GM12878 (cell line): Measurements from ENCODE around the gene ATXN1. TPM values are rescaled to one million over a fixed set of nuclear protein-coding genes. Genes with fewer than 3 reads are reported as not detected.

ENCODE experiments used
- ATAC-seq: fragments of 200-7000 bp; cut with Tn5 transposase; 3 replicates; pipeline ENCODE4 v1.9.1; 2020; ENCODE audit warnings: mild to moderate bottlenecking, moderate library complexity
- BruUV-seq: library from RNA; stranded (reverse); fragments of 400-500 nt; replicated peaks from 2 replicates; lab custom pipeline; 2021; lab: Mats Ljungman, UMichigan
- CTCF ChIA-PET: fragments of 300-600 bp; sonication (Branson Sonifier 250); formaldehyde crosslinking; extraction: SDS; loops from one replicate; lab custom pipeline; 2021; ENCODE audit warnings: inconsistent platforms; lab: Yijun Ruan, JAX
- POLR2A ChIA-PET: fragments of 350-600 bp; formaldehyde crosslinking; extraction: SDS; loops from one replicate; lab custom pipeline; 2021; ENCODE audit warnings: inconsistent platforms; lab: Charles Lee
- RAD21 ChIA-PET: fragments of 300-600 bp; sonication (Branson Sonifier 250); formaldehyde crosslinking; loops from one replicate; lab custom pipeline; 2023; ENCODE audit warnings: antibody characterized with exemption; ENCODE audit not compliant: unreplicated experiment; lab: Charles Lee
- SMC1A ChIA-PET: fragments of 300-600 bp; sonication (Branson Sonifier 250); formaldehyde crosslinking; loops from one replicate; lab custom pipeline; 2023; ENCODE audit not compliant: unreplicated experiment, uncharacterized antibody; lab: Charles Lee
- DNase-seq: peaks from one replicate; pipeline ENCODE4 v3.0.0-alpha.2; 2011; ENCODE audit warnings: low read depth, low spot score
- FAIRE-seq: peaks from 3 replicates; lab custom pipeline; 2011; peaks lifted over from hg19 to GRCh38; lab: Jason Lieb, UNC
- H2AFZ ChIP-seq: 2 replicates; pipeline ENCODE4 v1.6.0; 2011; ENCODE audit warnings: low read depth, low read length, control low read depth; ENCODE audit not compliant: control insufficient read depth
- H3K27ac ChIP-seq: 2 replicates; pipeline ENCODE4 v1.5.1; 2011; ENCODE audit warnings: control low read depth; ENCODE audit not compliant: control insufficient read depth, insufficient read depth
- H3K27me3 ChIP-seq, 2 experiments: replicated peaks in 1 of 2; 2 replicates each; pipeline versions ENCODE4 v1.6.0 to v1.6.1; 2011; ENCODE audit warnings: low read length in 1 of 2; ENCODE audit not compliant: control insufficient read depth in 2 of 2, insufficient read depth in 2 of 2
- H3K36me3 ChIP-seq, 2 experiments: 2 replicates each; pipeline ENCODE4 v1.5.1; 2011; ENCODE audit warnings: low read length in 1 of 2; ENCODE audit not compliant: control insufficient read depth in 2 of 2, insufficient read depth in 2 of 2
- H3K4me1 ChIP-seq: 2 replicates; pipeline ENCODE4 v1.6.1; 2011; ENCODE audit warnings: mild to moderate bottlenecking, low read length, moderate library complexity, mixed read lengths; ENCODE audit not compliant: control insufficient read depth, insufficient read depth
- H3K4me2 ChIP-seq: 2 replicates; pipeline ENCODE4 v1.6.0; 2011; ENCODE audit warnings: control low read depth; ENCODE audit not compliant: control insufficient read depth, insufficient read depth
- H3K4me3 ChIP-seq: fragments of 200-600 bp; sonication (generic); 2 replicates; pipeline ENCODE4 v1.5.1; 2016
- H3K79me2 ChIP-seq: 2 replicates; pipeline ENCODE4 v1.6.0; 2011; ENCODE audit warnings: low read length; ENCODE audit not compliant: control insufficient read depth, insufficient read depth
- H3K9ac ChIP-seq: 2 replicates; pipeline ENCODE4 v1.8.0; 2011; ENCODE audit warnings: low read length, control low read depth, mixed read lengths; ENCODE audit not compliant: control insufficient read depth, insufficient read depth
- H3K9me3 ChIP-seq: replicated peaks from 3 replicates; pipeline ENCODE4 v1.5.1; 2011; ENCODE audit warnings: mild to moderate bottlenecking, low read length; ENCODE audit not compliant: control insufficient read depth, insufficient read depth
- H4K20me1 ChIP-seq: 2 replicates; pipeline ENCODE4 v1.6.0; 2011; ENCODE audit not compliant: control insufficient read depth, insufficient read depth
- BACH1 ChIP-seq: fragments of 450-650 bp; IDR thresholded peaks from 2 replicates; pipeline ENCODE4 v1.6.1; 2017; ENCODE audit warnings: mild to moderate bottlenecking, borderline replicate concordance
- CBX5 ChIP-seq: sonication (generic); IDR thresholded peaks from 2 replicates; pipeline ENCODE4 v1.6.1; 2016; ENCODE audit warnings: low read depth, moderate library complexity, mild to moderate bottlenecking, inconsistent platforms
- GATAD2B ChIP-seq: fragments of 450-650 bp; conservative IDR thresholded peaks from 2 replicates; pipeline ENCODE4 v1.6.1; 2017; ENCODE audit warnings: low read depth, mild to moderate bottlenecking, moderate library complexity
- MTA3 ChIP-seq: IDR thresholded peaks from 2 replicates; pipeline ENCODE4 v1.6.1; 2012; ENCODE audit warnings: low read length, inconsistent platforms, borderline replicate concordance
- RFX5 ChIP-seq: IDR thresholded peaks from 2 replicates; pipeline ENCODE4 v1.6.1; 2011; ENCODE audit warnings: low read depth, low read length, improper control_type of control experiment
- TBL1XR1 ChIP-seq: IDR thresholded peaks from 2 replicates; pipeline ENCODE4 v1.6.1; 2012; ENCODE audit warnings: low read depth, low read length, improper control_type of control experiment
- WGBS: methylation state at CpG from one replicate; pipeline ENCODE4 v1.1.6; 2016; ENCODE audit warnings: low lambda C conversion rate; ENCODE audit not compliant: insufficient replicate concordance, insufficient coverage; ENCODE audit errors: missing lambda C conversion rate; 5-methylcytosine and 5-hydroxymethylcytosine counted together
- in situ Hi-C: fragments of 300-500 bp; cut with MboI; formaldehyde crosslinking; loops from 9 replicates; pipeline ENCODE4 v1.14.3; 2018; ENCODE audit warnings: mixed read lengths
- intact Hi-C: fragments of 100-400 bp; cut with micrococcal nuclease; formaldehyde crosslinking; loops from one replicate; pipeline ENCODE4 v1.14.2; 2022; ENCODE audit not compliant: unreplicated experiment
- polyA plus RNA-seq, 11 experiments: library from polyadenylated mRNA; depleted of rRNA in 4 of 11; unstranded in 6 of 11; stranded (reverse) in 5 of 11; fragments of >200 nt; fragmentation: Nextera tagmentation in 4 of 11; fragmentation: Illumina TruSeq in 1 of 11; extraction: Ambion mirVana in 4 of 11; extraction: Trizol in 1 of 11; gene quantifications; 1 replicate in 1 of 11; 2 replicates in 10 of 11; pipeline versions ENCODE4 v1.2.1 to v1.2.3, GENCODE V29; 2011 to 2016; ENCODE audit warnings: inconsistent platforms in 2 of 11, missing spikeins in 2 of 11, low read depth in 1 of 11
- total RNA-seq, 4 experiments: library from RNA; depleted of rRNA in 3 of 4; stranded (reverse); fragments of >200 nt in 3 of 4; fragmentation: Illumina TruSeq in 1 of 4; extraction: Trizol in 1 of 4; gene quantifications; 2 replicates each; pipeline versions ENCODE4 v1.2.1 to v1.2.3, GENCODE V29; 2013 to 2021
- TF ChIP-seq, protein P1 (sequence below): fragments of 450-650 bp; formaldehyde crosslinking; IDR thresholded peaks from 2 replicates; pipeline ENCODE4 v1.4.0; 2020; ENCODE audit warnings: mild to moderate bottlenecking, moderate library complexity
- TF ChIP-seq, protein P2 (sequence below): fragments of 450-650 bp; formaldehyde crosslinking; IDR thresholded peaks from 2 replicates; pipeline ENCODE4 v1.4.0; 2022; ENCODE audit warnings: mild to moderate bottlenecking, moderate library complexity
- TF ChIP-seq, protein P3 (sequence below): IDR thresholded peaks from 2 replicates; pipeline ENCODE4 v1.6.1; 2012; ENCODE audit warnings: improper control_type of control experiment, low read depth, low read length; ENCODE audit not compliant: insufficient replicate concordance

ATXN1 gene
- total and polyA plus RNA-seq, 10 of the 15 experiments (the other 5 are each of a cell fraction or from before 2014, with no cell fraction given) = 12.2 to 51.2 (median 20.5) TPM

DNA sequence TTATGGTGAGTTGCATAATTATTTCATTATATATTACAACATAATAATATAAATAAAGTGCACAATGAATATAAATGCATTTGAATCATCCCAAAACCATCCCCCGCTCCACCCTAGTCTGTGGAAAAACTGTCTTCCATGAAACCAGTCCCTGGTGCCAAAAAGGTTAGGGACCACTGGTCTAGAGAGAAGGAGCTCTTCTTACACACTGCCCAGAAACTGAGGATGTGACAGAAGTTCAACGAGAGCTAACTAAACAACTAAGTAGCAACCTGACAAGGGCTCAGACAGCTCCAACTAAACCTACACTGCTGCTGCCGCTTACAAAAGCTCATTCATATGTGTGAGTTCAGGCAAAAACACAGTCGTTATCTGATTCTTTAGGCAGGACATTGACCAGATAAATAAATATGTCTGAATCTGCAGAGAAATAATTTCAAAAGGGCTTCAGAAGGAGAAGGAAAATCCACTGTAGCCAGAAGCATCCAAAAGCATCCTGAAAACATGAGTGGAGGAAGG lies 125.9 kb downstream of the ATXN1 start (continued):
- TF ChIP-seq, protein P1, sequence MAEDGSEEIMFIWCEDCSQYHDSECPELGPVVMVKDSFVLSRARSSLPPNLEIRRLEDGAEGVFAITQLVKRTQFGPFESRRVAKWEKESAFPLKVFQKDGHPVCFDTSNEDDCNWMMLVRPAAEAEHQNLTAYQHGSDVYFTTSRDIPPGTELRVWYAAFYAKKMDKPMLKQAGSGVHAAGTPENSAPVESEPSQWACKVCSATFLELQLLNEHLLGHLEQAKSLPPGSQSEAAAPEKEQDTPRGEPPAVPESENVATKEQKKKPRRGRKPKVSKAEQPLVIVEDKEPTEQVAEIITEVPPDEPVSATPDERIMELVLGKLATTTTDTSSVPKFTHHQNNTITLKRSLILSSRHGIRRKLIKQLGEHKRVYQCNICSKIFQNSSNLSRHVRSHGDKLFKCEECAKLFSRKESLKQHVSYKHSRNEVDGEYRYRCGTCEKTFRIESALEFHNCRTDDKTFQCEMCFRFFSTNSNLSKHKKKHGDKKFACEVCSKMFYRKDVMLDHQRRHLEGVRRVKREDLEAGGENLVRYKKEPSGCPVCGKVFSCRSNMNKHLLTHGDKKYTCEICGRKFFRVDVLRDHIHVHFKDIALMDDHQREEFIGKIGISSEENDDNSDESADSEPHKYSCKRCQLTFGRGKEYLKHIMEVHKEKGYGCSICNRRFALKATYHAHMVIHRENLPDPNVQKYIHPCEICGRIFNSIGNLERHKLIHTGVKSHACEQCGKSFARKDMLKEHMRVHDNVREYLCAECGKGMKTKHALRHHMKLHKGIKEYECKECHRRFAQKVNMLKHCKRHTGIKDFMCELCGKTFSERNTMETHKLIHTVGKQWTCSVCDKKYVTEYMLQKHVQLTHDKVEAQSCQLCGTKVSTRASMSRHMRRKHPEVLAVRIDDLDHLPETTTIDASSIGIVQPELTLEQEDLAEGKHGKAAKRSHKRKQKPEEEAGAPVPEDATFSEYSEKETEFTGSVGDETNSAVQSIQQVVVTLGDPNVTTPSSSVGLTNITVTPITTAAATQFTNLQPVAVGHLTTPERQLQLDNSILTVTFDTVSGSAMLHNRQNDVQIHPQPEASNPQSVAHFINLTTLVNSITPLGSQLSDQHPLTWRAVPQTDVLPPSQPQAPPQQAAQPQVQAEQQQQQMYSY (CRISPR knock-in tag) = no peak

DNA sequence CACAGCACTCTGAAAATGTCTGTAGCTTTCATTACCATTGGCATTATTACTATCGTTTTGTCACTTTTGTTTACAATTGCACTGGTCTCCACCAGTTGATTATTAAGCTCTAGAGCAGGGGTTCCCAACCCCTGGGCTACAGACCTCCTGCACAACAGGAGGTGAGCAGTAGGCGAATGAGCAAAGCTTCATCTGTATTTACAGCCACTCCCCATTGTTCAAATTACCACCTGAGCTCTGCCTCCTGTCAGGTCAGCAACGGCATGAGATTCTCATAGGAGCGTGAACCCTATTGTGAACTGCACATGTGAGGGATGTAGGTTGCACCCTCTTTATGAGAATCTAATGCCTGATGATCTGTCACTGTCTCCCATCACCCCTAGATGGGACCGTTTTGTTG lies 126.4 kb downstream of the ATXN1 start:
- no TSS peak for BruUV-seq
- H3K27ac ChIP-seq = no peak overlapping the region
- no peak overlapping the region for H2AFZ ChIP-seq
- no peak for FAIRE-seq
- intact Hi-C loops = loop anchor here (5.0 kb wide), 2 partner anchors 57 to 123 kb away; no protein-coding TSS in a partner anchor
- no peak overlapping the region for H3K9ac ChIP-seq
- ATAC-seq = no peak
- no peaks in the 10 kb centered on the region for H3K79me2 ChIP-seq
- DNase-seq = no peak
- H3K36me3 ChIP-seq = no peaks in the 10 kb centered on the region; a peak in 1 of 4 replicates
- SMC1A ChIA-PET = interaction anchor here (0.7 to 6.3 kb wide), 23 partner anchors 11 to 215 kb away, joined by 3 to 46 read pairs (median 5); no protein-coding TSS in a partner anchor
- POLR2A ChIA-PET = interaction anchor here (0.5 to 1.6 kb wide), 5 partner anchors 33 to 138 kb away, joined by 3 to 5 read pairs (median 3); no protein-coding TSS in a partner anchor
- no peaks in the 10 kb centered on the region for H3K27me3 ChIP-seq
- 78% methylated on average over 5 of the region's 5 CpGs for WGBS
- no peaks in the 10 kb centered on the region; the same call in 1 of the 3 replicates for H3K9me3 ChIP-seq
- H3K4me1 ChIP-seq = peaks cover 39% of the 10 kb centered on the region
- in situ Hi-C loops = no loop called here
- no peaks in the 10 kb centered on the region for H4K20me1 ChIP-seq
- no peak overlapping the region for H3K4me3 ChIP-seq
- H3K4me2 ChIP-seq = no peak overlapping the region
- RAD21 ChIA-PET = interaction anchor here (1.0 to 4.0 kb wide), 17 partner anchors 17 to 163 kb away, joined by 3 to 22 read pairs (median 6); no protein-coding TSS in a partner anchor
- CTCF ChIA-PET = interaction anchor here (0.8 to 3.3 kb wide), 13 partner anchors 26 to 303 kb away, joined by 3 to 16 read pairs (median 5); partner anchors contain the start of gene ATXN1
- no peak for TF ChIP-seq BACH1
- TF ChIP-seq, protein P2, sequence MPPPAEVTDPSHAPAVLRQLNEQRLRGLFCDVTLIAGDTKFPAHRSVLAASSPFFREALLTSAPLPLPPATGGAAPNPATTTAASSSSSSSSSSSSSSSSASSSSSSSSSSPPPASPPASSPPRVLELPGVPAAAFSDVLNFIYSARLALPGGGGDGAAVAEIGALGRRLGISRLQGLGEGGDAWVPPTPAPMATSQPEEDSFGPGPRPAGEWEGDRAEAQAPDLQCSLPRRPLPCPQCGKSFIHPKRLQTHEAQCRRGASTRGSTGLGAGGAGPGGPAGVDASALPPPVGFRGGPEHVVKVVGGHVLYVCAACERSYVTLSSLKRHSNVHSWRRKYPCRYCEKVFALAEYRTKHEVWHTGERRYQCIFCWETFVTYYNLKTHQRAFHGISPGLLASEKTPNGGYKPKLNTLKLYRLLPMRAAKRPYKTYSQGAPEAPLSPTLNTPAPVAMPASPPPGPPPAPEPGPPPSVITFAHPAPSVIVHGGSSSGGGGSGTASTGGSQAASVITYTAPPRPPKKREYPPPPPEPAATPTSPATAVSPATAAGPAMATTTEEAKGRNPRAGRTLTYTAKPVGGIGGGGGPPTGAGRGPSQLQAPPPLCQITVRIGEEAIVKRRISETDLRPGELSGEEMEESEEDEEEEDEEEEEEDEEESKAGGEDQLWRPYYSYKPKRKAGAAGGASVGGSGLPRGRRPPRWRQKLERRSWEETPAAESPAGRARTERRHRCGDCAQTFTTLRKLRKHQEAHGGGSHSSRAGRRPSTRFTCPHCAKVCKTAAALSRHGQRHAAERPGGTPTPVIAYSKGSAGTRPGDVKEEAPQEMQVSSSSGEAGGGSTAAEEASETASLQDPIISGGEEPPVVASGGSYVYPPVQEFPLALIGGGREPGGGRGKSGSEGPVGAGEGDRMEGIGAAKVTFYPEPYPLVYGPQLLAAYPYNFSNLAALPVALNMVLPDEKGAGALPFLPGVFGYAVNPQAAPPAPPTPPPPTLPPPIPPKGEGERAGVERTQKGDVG (CRISPR knock-in tag) = no peak
- TF ChIP-seq RFX5 = no peak
- TF ChIP-seq, protein P3, sequence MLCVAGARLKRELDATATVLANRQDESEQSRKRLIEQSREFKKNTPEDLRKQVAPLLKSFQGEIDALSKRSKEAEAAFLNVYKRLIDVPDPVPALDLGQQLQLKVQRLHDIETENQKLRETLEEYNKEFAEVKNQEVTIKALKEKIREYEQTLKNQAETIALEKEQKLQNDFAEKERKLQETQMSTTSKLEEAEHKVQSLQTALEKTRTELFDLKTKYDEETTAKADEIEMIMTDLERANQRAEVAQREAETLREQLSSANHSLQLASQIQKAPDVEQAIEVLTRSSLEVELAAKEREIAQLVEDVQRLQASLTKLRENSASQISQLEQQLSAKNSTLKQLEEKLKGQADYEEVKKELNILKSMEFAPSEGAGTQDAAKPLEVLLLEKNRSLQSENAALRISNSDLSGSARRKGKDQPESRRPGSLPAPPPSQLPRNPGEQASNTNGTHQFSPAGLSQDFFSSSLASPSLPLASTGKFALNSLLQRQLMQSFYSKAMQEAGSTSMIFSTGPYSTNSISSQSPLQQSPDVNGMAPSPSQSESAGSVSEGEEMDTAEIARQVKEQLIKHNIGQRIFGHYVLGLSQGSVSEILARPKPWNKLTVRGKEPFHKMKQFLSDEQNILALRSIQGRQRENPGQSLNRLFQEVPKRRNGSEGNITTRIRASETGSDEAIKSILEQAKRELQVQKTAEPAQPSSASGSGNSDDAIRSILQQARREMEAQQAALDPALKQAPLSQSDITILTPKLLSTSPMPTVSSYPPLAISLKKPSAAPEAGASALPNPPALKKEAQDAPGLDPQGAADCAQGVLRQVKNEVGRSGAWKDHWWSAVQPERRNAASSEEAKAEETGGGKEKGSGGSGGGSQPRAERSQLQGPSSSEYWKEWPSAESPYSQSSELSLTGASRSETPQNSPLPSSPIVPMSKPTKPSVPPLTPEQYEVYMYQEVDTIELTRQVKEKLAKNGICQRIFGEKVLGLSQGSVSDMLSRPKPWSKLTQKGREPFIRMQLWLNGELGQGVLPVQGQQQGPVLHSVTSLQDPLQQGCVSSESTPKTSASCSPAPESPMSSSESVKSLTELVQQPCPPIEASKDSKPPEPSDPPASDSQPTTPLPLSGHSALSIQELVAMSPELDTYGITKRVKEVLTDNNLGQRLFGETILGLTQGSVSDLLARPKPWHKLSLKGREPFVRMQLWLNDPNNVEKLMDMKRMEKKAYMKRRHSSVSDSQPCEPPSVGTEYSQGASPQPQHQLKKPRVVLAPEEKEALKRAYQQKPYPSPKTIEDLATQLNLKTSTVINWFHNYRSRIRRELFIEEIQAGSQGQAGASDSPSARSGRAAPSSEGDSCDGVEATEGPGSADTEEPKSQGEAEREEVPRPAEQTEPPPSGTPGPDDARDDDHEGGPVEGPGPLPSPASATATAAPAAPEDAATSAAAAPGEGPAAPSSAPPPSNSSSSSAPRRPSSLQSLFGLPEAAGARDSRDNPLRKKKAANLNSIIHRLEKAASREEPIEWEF = no peak
- TF ChIP-seq TBL1XR1 = no peak
- TF ChIP-seq MTA3 = no peak
- no peak for TF ChIP-seq CBX5
- no peak for TF ChIP-seq GATAD2B
